Activated CD4-positive, alpha-beta T cell treated with anti-CD3 and anti-CD28 coated beads for 24 hours (primary cell): ENCODE measurements around the gene TENM3.

Source experiments
- DNase-seq, 2 donors: peaks; one replicate each; pipeline ENCODE4 v3.0.0-alpha.2; 2020; ENCODE audit warnings: low read depth in 2 of 2

The TENM3 gene

DNA sequence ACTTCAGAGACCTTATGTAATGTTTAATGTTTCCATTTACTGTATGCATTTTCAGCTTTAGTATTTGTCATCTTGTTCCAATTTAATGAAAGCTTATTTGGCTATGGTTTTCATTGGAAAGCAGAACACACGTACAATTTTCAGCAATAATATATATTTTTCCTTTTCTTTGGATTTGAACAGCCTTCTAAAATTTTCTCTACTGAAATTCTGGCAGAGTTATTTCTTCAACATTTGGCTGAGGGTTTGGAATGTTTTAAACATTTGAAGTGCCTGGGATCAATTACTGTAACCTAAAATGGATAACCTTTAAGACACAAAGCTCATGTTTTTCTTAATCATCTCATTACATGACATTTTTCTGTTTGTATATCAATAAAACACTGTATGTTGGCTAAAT is 156.9 kb downstream of the TENM3 start:
- DNase-seq, result no peak

DNA sequence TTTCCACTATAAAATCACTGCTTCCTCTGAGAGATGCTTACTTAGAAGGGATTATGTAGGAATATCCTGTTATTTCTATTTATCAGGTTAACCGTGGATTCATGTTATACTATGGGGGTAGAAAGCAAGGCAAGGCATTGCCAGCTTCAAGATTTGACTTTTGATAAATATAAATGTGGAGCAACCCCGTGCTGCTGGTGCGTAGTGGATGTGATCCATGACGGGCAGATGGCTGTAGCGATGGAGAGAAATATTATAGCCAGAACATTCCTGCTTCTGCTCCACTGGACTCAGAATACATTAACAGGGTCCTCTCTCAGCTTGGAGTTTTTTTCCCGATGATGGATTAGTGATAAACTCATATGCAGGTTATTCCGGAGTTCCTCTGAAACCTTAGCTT is 157.6 kb downstream of the TENM3 start:
- DNase-seq, result no peak

DNA sequence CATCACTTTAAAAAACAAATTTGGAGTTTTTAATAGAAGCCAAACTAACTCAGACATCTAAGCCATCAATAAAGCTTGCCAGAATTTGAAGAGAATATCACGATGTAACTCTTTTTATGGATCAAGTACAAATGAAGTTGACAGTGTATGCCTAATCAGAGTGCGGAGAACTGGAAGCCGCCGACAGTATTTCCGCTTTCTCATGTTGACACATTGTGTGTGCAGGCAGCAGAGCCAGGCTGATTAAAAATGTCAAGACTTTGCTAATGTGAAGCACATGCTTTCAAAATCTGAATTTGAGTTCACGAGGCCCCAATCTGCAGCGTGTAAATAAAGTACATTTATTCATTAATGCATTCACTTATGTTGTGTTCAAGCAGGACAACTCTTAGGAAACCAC is 161.2 kb downstream of the TENM3 start:
- no peak for DNase-seq

DNA sequence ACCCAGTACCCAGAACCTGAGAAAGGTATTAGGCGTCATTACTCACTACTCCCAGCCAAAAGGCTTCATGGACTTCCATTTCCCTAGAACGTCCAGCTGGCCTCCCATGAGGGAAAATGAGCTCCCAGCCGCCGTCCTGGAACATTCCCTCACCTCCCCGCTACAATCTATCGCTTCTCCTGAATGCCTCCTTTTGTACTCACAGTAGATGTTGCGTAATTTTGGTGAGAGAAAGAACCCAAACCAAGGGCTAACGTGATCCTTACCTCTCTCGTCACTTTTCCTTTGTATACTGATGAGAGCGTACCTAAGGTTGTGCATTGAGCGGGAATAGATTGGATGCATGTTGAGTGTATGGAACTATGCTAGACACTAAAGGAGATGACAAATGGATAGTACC is 161.9 kb downstream of the TENM3 start:
- DNase-seq, result no peak

DNA sequence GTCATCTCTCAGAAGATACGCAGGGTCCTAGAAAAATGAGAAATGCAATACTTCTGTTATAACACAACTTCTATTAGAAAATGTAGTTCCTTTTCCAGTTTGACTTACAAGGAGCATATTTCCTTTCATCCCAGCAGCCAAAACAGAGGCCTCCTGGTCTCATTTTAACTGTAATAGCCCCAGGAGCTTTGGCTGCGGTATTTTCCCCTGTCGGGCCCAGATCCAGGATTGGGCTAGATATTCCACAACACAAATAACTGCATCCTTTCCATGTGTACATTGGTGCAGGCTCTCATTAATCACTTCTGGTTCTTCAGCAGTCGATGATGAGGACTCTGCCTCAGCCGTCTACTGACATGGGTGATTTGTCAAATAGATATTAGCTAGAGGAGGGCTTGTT is 166.1 kb downstream of the TENM3 start:
- DNase-seq, result no peak

DNA sequence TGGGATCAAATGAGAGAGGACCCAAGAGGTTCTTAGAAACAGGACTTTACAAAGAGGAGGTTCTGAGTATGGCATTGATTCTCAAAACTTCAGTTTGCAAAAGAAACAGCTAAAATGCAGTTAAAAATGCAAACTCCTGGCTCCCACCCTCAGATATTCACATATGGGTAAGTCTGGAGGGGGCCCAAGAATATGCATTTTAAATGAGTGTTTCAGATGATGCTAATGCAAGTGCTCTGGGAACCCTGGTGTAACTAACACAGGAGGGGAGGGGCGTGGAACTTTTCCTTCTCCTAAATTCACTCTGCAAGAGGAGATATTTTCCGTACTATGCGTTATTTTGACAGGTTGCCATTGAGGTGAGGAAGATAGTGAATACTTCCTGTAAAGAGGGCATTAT is 168.2 kb downstream of the TENM3 start:
- no peak for DNase-seq

DNA sequence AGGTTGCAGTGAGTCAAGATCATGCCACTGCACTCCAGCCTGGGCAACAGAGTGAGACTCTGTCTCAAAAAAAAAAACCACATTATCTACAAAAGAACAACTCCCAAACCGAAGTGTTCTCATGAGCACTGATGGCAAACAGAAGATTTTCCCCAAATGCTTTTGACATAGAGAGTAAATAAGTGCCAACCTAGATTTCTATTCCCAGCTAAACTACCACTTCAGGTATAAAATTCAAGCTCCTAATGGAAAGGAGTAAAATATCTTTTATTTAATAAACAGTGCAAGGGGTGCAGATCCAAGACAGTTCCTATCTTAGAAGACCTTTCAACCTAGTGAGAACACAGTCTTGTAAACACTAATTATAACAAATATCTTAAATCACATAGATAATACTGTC is 170.3 kb downstream of the TENM3 start:
- DNase-seq, result no peak

DNA sequence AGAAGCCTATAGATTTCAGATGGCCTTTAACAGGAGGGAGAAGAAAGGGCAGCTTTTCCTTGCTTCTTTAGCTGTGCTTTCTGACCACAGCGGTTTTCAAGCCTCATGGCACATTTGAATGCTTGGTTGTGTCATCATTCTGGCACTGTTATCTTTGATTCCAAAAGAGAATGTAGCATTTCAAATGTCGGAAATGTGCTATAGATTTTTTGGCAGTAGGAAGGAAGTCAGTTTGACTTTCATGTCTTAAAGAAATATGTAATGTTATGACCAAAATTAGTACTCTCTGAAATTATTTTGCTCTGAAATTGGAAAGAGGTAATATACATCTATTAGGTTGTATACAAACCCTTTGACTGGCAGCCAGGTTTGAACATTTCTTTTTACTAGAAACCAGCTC is 171.9 kb downstream of the TENM3 start:
- DNase-seq, result no peak

DNA sequence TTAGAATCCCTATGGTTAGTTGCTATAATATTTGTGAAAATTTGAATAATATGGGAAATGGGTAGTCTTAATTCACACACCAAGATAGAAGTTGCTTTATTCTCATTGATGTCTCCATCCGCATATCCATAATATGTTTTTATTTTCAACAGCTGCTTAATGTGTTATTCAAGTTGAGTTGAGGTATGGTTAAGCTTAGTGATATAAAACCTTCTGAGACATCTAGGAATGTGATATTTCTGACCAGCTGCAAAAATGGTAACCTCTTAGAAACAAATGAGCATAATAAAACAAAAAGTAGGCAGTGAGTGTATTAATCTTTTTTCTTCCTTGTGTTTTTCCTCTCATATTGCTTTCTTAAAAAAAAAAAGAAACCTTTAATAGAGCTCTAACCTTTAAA is 172.9 kb downstream of the TENM3 start:
- no peak for DNase-seq

DNA sequence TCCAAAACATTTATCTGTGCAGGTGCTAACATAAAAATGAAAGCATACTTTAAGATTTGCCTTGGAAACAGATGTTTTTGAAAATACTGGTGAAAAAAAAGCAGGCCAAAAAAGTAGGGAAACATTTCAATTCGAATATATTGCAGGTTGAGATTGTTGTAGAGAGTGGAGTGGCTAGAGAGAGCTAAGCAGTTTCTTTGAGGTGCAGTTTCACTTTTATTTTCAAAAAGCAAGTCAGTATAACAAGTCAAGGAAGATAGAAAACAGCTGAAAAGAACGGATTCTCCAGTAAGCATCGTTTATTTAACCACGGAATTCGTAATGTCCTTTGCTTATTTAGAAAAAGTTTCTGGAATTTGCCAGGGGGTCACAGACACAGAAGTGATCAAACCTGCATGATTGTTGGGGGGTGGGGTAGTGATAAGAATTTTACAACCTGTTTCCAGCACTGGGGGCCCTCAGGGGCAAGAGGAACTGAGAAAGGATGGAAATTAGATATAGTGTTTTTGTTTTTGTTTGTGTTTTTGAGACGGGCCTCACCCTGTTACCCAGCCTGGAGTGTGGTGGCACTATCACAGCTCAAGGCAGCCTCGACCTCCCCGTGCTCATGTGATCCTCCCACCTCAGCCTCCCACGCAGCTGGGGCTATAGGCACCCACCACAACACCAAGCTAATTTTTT is 175.0 kb downstream of the TENM3 start:
- DNase-seq, result no peak

DNA sequence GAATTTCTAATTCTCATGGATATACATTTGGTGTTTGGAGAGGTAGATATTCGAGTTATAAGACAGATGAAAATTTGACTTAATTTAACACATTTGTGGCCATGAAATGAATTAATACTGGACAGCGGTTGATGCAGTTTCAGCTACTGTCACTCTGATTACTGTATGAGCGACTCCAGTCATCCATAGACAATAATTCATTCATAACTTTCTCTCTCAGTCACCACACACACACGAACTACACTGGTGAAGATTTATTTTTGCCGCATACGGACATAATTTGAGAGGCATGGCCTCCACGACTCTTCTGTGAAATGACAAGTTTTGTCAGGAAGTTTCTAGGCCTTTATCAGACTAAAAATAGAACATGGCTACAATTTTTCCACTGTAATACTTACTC is 177.0 kb downstream of the TENM3 start:
- no peak for DNase-seq

DNA sequence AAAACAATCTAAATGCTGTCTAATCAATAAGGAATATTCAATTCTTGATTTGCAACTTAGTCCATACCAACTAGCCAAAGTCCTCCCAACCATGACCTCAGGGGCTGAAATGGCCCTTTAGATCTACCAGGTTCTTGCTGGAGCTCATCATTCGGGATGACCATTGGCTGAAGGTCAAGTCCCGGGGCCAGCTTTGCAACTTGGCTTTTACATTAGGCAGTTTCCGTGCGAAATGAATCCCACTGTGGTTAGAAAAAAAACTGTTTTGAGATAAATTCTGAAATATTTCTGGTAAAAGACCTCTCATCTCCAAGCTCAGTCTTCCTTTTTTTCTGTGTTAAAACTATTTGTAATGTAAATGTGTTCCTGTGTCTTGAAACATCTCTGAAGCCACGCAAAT is 178.6 kb downstream of the TENM3 start:
- no peak for DNase-seq

DNA sequence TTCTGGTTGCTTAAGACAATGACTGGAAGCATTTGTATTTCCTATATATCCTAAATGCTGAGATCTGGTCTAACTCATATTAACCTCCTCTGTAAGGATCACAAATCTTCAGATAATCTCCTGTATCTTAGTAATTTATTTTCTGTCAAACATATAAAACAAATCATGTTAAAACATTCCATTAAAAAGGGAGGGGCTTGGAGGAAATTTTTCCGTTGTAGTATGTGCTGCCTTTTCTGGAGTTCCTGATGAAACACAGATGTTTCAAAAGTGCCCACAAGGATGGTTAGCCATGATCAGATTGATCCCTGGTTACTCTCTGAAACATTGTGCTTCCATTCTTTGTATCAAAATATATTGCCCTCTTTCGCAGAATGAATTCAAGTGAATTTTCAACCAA is 182.1 kb downstream of the TENM3 start:
- DNase-seq, result no peak

DNA sequence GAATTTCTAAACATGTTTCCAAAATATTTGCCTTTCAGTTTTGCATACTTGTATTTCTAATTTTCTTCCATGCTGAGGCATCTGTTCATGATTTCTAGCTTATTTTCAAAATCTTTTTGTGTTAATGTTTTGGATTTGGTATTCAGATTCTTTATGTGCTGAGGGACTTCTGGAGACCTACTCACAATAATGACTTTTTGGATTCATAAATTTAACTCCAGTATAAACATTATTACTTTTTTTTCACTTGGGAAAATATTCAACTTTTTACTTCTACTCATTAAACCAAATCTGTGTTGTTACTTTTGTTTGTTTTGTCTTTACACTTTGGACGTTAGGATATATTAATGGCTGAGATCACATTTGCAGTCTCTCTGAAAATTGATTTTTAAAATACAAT is 183.7 kb downstream of the TENM3 start:
- no peak for DNase-seq

DNA sequence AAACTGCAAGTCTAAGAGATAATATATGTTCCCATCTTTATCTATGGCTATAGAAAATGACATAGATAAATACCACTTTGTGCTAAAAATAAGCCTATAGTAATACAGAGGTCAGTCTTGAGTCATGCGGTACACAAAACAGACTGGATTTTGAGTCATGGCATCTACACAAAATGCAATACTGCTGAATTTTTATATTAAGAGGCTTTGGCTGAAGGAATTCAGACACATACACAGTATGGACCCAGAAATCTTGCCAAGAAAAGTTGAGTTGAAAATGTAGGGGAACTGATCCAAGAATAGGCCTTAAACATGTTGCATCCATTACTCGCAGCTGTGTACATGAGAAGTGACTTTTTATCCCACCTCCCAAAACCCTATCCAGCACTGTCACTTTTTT is 184.4 kb downstream of the TENM3 start:
- DNase-seq, result no peak

DNA sequence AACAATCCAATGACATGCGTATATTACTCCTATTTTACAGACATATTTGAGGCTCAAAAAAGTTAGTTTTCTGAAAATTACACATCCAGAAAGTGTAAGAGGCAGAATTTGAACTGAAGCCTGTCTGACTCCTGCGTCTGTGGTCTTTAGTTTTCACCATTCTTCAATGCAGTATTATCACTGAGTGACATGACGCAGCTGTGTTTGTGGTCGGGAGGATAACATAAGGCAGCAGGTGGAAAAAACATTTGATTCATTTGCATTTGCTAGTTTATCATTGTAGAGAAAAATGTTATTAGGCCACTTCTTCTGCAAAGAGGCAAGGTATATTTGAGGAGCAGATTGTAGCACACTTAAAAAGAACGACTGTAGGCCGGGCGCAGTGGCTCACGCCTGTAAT is 186.7 kb downstream of the TENM3 start:
- no peak for DNase-seq

DNA sequence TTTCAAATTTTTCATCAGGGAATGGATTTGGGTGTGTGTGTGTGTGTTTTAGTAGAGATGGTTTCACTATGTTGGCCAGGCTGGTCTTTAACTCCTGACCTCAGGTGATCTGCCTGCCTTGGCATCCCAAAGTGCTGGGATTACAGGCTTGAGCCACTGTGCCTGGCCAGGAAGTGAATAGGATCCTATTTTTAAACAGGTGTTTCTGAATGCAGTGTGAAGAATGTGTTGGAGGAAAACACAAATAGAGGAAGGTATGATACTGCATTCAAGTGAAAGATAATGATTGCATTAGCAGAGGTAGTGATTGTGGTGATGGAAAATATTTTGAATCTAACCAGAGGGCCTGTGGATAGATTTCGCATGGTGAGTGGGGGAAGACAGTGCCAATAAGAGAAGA is 189.6 kb downstream of the TENM3 start:
- DNase-seq, result no peak

DNA sequence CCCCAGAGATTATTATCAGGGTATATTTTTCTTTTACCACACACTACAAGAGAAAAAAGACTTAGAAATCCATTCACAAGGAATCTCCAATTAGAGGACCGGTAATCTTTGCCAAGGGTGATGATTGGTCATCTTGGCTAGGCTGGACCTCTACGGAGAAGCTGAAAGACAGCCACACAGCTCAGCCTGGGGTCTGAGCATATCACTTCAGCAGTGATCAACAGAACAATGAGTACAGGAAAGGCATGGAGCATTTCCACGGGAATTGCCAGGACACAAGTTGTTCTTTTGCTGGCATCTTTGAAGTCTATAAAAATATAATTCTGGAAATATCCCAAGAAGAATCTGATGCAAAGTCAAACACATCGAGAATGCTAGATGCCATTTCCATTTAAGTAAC is 191.5 kb downstream of the TENM3 start:
- DNase-seq, result no peak

DNA sequence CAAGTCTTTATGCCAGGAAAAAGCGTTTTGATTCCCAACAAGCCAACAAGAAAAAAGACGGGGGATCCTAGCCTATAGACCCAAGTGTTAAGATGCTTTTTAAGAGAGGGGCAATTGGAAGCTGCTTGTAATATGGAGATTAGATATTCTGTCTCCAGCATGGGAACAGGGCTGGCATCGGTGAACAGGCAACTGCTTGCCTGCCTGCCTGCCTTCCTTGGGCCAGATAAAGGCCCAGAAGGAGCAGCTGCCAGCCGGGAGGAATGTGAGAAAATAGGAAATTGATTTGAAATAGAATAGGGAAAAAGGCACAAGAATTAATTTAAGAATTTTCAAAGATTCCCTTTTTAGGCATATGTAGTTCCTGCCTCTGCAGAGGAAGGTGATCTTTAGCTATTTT is 192.2 kb downstream of the TENM3 start:
- no peak for DNase-seq

DNA sequence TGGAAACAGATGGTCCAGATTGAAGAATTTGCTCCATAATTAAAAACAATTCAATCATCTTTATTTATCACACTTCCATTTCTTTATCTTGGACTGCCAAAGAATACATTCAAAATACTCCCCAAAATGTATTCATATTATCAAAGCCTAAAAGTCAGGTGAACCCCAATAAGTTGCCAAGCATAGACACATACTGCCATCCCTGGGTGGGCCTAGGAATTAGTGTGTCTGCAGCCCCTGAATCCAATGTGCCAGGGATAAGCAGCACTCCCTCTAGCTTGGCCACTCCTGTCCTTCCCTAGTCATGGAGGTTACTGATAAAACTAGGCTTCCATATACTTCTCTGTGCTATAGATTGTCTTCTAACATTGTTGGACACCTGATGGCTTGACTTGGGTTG is 199.9 kb downstream of the TENM3 start:
- DNase-seq, result no peak

DNA sequence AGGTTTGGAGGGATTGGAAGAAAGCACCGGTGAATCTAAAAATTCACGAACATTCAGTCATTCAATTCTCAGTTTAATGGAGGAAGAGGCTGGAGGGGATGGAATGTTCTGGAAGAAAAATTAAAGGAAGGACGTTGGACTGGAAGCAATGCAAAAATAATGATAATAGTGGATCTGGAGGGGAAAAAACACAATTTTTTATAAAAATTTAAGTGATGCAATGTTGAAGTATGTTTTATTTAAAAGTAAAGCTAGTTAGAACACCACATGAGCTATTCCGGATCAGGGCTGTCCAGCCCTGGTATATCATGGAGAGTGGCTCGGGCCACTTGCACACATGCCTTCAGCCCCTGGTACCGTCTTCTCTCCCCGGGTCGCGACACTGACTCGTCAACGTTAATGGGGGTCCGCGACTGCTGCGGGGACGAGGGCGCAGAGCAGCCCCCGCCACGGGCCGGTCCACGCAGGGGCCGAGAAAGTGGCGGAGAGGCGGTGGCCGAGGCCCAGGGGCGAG is 204.6 kb downstream of the TENM3 start:
- no peak for DNase-seq

DNA sequence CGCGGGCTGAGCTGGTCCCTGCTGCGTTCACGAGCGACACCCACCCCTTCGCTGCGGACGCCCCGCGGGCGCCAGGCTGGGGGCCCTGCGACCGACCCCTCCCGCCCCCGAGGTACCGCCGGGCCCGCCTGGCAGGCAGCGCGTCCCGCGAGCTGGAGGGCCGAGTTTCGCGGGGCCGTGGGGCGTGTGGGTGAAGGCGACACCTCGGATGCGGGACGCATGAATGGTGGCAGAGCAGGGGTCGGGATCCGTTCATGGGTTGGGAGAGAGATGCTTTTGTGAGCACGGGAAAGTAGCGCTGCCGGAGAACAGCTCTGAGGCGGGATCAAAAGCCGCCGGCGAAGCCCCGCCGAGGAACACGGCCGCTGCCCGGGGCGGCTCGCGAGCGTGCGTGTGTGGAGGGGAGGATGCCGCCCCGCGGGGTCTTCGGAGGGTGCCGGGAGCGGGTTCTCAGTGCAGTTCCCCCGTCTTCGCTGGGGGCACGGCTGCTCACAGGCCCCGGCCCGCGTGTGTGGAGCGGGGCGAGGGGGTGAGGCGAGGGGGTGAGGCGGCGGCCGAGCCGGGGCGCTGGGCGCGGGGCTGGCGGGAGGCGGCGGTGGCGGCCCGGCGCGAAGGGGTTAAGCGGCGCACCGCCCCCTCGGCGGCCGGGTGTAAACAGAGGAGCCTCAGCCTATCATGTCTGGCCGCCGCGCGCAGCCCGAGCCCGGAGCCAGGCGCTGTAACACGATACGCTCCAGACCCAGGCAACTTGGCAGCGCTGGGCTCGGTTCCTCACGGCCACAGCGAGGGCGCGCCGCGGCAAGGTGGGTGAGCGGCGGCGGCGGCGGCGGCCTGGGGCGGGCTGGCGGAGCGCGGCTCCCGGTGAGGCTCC is 205.3 kb downstream of the TENM3 start:
- peak; percentile 12 to 34 for DNase-seq

DNA sequence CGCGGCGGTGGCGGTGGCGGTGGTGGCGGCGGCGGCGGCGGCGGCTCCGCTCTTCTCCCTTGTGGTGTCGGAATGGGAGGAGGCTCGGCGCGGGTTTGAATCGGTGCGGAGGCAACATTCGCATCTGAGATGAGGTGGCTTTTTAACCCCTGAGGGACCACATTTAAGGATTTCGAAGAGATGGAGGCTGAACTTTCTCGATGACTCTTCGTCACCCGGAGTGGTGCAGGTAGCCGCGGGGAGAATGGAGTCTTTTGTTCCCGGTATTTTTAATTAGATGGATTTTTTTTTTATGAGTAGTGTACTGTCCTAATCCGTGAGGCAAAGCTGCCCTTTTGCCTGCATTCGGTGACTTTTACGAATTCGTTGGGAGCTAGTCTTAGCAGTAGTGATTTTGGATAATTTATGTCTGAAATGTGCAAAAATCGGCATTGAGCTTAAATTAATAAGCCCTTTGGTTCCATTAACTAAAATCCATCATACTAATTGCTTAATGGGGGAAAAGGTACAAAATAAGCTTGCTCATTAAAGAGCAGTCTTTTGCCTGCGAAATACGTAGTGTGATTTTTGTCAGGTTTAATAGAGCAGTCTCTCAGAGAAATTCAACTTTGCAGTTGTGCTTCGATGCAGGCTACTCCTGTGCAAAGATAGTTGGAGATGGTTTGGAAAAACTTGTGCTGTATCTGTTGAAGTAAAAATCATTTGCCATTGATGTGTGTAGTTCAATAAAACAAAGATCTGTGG is 206.2 kb downstream of the TENM3 start:
- DNase-seq, result no peak
